Suprapubic skin (tissue), 4 donors: ENCODE measurements around the gene PANK4. TPM values are rescaled to one million over a fixed set of nuclear protein-coding genes. Genes with fewer than 3 reads are reported as not detected.
A peak's percentile ranks its signal among the peaks of the same experiment; 100 is the strongest.
"Not testable (repeated sequence)": the region's sequence is repeated elsewhere in the genome, so short reads cannot be mapped to it uniquely, and the experiment has no call there.

Experiments
- DNase-seq, 2 donors: peaks; one replicate each; pipeline ENCODE4 v3.0.0-alpha.2; 2019; ENCODE audit warnings: low spot score in 2 of 2
- H3K27ac ChIP-seq: fragments of 200-600 bp; sonication (generic); one replicate; pipeline ENCODE4 v1.5.1; 2019
- H3K27me3 ChIP-seq: fragments of 200-600 bp; sonication (generic); one replicate; pipeline ENCODE4 v1.5.1; 2019
- H3K36me3 ChIP-seq: fragments of 200-600 bp; sonication (generic); one replicate; pipeline ENCODE4 v1.5.1; 2019
- H3K4me1 ChIP-seq: fragments of 200-600 bp; sonication (generic); one replicate; pipeline ENCODE4 v1.5.1; 2019
- H3K4me3 ChIP-seq: fragments of 200-600 bp; sonication (generic); one replicate; pipeline ENCODE4 v1.5.1; 2019; ENCODE audit warnings: mild to moderate bottlenecking
- H3K9me3 ChIP-seq: fragments of 200-600 bp; sonication (generic); one replicate; pipeline ENCODE4 v1.5.1; 2019
- CTCF ChIP-seq, 2 donors: fragments of 200-600 bp in 1 of 2; fragments of 450-650 bp in 1 of 2; sonication (generic) in 1 of 2; IDR thresholded peaks; one replicate each; pipeline ENCODE4 v1.5.1; 2016 to 2019; ENCODE audit warnings: antibody characterized with exemption in 2 of 2, mild to moderate bottlenecking in 1 of 2, moderate library complexity in 1 of 2
- EP300 ChIP-seq: sonication (generic); formaldehyde crosslinking; IDR thresholded peaks from one replicate; pipeline ENCODE4 v1.6.1; 2017; ENCODE audit warnings: antibody characterized with exemption
- POLR2A ChIP-seq, 2 donors: fragments of 450-650 bp; IDR thresholded peaks; one replicate each; pipeline ENCODE4 v1.6.1; 2017; ENCODE audit warnings: antibody characterized with exemption in 2 of 2, mild to moderate bottlenecking in 2 of 2, moderate library complexity in 2 of 2
- POLR2AphosphoS5 ChIP-seq, 3 donors: sonication (generic); formaldehyde crosslinking; IDR thresholded peaks; one replicate each; pipeline ENCODE4 v1.6.1; 2017; ENCODE audit warnings: antibody characterized with exemption in 3 of 3
- WGBS: methylation state at CpG from one replicate; pipeline ENCODE4 v1.1.5; 2018; 5-methylcytosine and 5-hydroxymethylcytosine counted together
- total RNA-seq, 4 donors: library from RNA; depleted of rRNA; stranded (reverse); fragments of >200 nt; gene quantifications; one replicate each; pipeline ENCODE4 v1.1.0, GENCODE V29; 2016

Gene PANK4
- 10 to 100 TPM; 17.7 to 36.0 (median 29.7) TPM for total RNA-seq

- Histone ChIP-seq H3K4me1 (peaks cover 76% of the 10 kb centered on the region), H3K27ac (peak within 1 kb of the TSS; percentile 78), H3K27me3 (peaks cover 12% of the 10 kb centered on the region), H3K4me3 (peak within 1 kb of the TSS; percentile 58), H3K36me3 (peaks cover 7% of the 10 kb centered on the region), H3K9me3 (no peaks in the 10 kb centered on the region)
- peak; percentile 92 to 95 for DNase-seq
- no peak for TF ChIP-seq POLR2A (IDR thresholded peaks at IDR 0.05)
- TF ChIP-seq POLR2AphosphoS5 (IDR thresholded peaks at IDR 0.05): no peak
- TF ChIP-seq CTCF (IDR thresholded peaks at IDR 0.05): no peak
- no peak for TF ChIP-seq EP300
- 2% methylated on average over 16 of the region's 107 CpGs for WGBS
Measured at GRCh38 chr1:2525920-2526823, at the start of gene PANK4. Gene PANK4, minus strand, starts transcription at chr1:2526596. Its CDS starts 9 bp downstream, at chr1:2526587.

DNA sequence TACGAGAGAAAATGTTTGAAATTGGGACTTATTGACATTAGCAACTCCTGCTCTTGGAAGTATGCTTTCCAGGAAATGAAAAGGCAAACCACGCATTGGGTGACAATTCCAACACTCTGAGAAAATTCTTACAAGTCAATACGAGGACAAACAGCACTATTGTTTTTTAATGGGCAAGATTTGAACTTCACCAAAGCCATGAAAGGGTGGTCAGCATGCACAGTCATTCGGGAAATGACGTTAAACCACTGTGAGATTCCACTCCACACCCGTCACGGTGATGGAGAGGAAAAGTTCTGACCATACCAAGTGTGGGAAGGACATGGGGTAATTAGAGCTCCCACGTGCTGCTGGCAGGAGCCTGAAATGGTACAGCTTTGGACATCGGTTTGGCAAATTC is 48.0 kb upstream of the PANK4 start:
- Histone ChIP-seq H3K4me1 (peaks cover 23% of the 10 kb centered on the region), H3K27me3 (no peaks in the 10 kb centered on the region), H3K27ac (no peak overlapping the region), H3K36me3 (no peaks in the 10 kb centered on the region), H3K9me3 (no peaks in the 10 kb centered on the region), H3K4me3 (no peak overlapping the region)
- TF ChIP-seq POLR2AphosphoS5 (IDR thresholded peaks at IDR 0.05) (no peak), CTCF (IDR thresholded peaks at IDR 0.05) (no peak), EP300 (no peak), POLR2A (IDR thresholded peaks at IDR 0.05) (no peak)
- WGBS: 86% methylated on average over 9 of the region's 9 CpGs
- DNase-seq: no peak

- Histone ChIP-seq H3K36me3 (no peaks in the 10 kb centered on the region), H3K4me3 (no peak overlapping the region), H3K27ac (no peak overlapping the region), H3K27me3 (no peaks in the 10 kb centered on the region), H3K4me1 (peaks cover 20% of the 10 kb centered on the region), H3K9me3 (no peaks in the 10 kb centered on the region)
- no peak for DNase-seq
- WGBS: 83% methylated on average over 8 of the region's 8 CpGs
- no peak for TF ChIP-seq POLR2AphosphoS5 (IDR thresholded peaks at IDR 0.05)
- no peak for TF ChIP-seq CTCF (IDR thresholded peaks at IDR 0.05)
Measured at GRCh38 chr1:2573250-2573920, 47.0 kb upstream of the PANK4 start.

DNA sequence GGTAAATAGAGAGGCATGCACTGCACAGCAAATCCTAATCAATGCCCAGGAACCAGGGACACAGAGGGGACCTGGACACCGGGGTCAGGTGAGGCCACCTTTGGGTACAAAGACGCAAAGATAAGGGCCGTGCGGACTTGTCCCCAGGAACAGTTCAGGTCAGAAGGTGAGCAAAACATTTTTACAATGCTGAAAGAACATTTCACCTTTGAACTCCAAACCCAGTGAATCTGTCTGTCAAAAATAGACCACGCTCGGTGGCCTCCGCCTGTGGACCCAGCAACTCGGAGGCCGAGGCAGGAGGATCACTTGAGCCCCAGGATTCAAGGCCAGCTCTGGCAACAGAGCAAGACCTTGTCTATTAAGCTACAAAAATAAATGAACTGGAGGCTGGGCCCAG is 45.0 kb upstream of the PANK4 start:
- WGBS: 91% methylated on average over 9 of the region's 9 CpGs
- Histone ChIP-seq H3K27ac (no peak overlapping the region), H3K36me3 (no peaks in the 10 kb centered on the region), H3K4me1 (peaks cover 5% of the 10 kb centered on the region), H3K4me3 (no peak overlapping the region), H3K27me3 (peaks cover 5% of the 10 kb centered on the region), H3K9me3 (no peaks in the 10 kb centered on the region)
- no peak for TF ChIP-seq CTCF (IDR thresholded peaks at IDR 0.05)
- no peak for TF ChIP-seq EP300
- no peak for TF ChIP-seq POLR2A (IDR thresholded peaks at IDR 0.05)
- no peak for TF ChIP-seq POLR2AphosphoS5 (IDR thresholded peaks at IDR 0.05)
- no peak for DNase-seq

- H3K27me3 ChIP-seq: peaks cover 5% of the 10 kb centered on the region
- no peaks in the 10 kb centered on the region for H3K36me3 ChIP-seq
- no peaks in the 10 kb centered on the region for H3K9me3 ChIP-seq
- H3K4me3 ChIP-seq: no peak overlapping the region
- TF ChIP-seq CTCF (IDR thresholded peaks at IDR 0.05) (no peak), EP300 (no peak), POLR2AphosphoS5 (IDR thresholded peaks at IDR 0.05) (no peak), POLR2A (IDR thresholded peaks at IDR 0.05) (no peak)
- DNase-seq: no peak
- H3K27ac ChIP-seq: no peak overlapping the region
- 73% methylated on average over 13 of the region's 17 CpGs for WGBS
- H3K4me1 ChIP-seq: no peaks in the 10 kb centered on the region
Measured at GRCh38 chr1:2570332-2570731, 43.9 kb upstream of the PANK4 start.

DNA sequence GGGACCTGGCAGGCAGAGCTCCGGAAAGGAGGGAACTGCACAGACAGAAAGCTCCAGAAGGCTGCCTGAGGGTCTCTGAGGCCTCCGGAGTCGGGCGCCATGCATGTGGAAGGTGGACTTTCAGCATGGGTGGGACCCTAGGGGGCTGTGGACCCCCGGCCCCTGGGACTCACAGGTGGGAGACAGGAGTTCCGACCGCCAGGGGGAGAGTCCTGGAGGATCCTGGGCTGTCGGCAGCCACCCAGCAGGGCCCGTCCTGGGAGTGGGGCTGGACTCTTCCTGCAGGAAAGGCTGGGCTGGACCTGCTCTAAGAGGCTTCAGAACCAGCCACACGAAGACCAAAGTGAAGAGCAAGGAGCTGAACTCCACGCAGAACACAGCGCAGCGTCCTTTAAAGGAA is 43.3 kb upstream of the PANK4 start:
- not testable (repeated sequence) for H3K27me3 ChIP-seq
- WGBS: 80% methylated on average over 9 of the region's 13 CpGs

More for the DNA sequence above, 43.3 kb upstream of the PANK4 start:
- H3K36me3 ChIP-seq, H3K4me3 ChIP-seq, H3K9me3 ChIP-seq, H3K4me1 ChIP-seq, H3K27ac ChIP-seq: not testable (repeated sequence)
- peak in 1 of 2 donors; percentile 54 for DNase-seq
